Stimulated activated CD4-positive, alpha-beta T cell treated with anti-CD3 and anti-CD28 coated beads, Interleukin-2, amount 100 ng/mL, for 4 hours (primary cell): ENCODE data around the gene BMPER.

Source experiments
- DNase-seq: peaks from one replicate; pipeline ENCODE4 v3.0.0-alpha.2; 2020; ENCODE audit warnings: low read depth

Gene BMPER

DNA sequence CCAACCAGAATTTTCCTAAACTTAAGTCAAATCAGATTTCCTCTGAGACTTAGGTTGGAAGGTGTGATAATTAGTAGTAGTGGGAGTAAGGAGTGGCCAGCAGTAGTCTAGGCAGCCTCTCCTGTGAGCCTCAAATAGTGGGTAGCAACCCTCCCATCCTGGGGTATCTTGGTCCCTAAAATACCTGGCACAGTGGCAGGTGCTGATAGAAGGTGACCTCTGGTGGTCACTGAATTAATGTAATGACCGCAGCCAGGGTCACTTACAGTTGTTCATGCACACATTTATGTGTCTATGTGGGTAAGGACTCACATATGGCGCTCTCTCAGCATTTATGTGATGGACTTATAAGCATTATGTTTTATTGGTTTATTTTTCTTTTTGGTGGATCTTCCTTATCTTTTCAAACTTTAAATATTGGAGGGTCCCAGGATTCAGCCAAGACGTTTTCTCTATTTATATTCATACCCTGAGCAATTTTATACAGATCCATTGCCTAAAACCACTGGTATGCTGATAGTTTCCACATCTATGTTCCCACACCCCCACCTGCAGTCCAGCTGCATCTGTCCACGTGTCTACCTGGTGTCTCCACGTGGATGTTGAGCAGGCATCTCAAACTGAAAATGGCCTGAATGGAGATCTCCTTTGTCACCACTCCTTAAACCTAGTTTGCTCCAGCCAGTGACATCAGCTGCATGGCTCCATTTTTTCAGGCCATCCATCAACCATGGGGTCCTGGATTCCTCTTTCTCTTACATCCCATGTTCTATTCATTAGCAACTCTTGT is 18.3 kb downstream of the BMPER start:
- DNase-seq = no peak

DNA sequence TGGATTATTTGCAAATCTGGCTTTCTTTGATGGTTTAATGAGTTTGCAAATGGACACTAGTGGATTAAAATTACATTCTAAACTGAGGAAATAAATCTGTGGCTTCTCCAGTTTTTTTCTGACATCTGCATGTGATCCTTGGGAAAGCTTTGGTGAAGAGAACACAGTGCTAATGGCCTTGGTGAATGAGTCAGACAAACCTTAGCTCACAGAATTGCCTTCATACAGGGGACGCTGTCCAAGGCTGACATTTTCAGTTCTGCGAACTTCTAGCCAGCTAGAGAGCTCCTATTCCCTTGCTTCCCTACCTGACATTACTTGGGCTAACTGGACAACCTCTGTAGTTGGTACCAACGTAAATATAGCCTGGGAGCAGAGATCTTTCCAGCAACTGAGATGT is 21.2 kb downstream of the BMPER start:
- no peak for DNase-seq

DNA sequence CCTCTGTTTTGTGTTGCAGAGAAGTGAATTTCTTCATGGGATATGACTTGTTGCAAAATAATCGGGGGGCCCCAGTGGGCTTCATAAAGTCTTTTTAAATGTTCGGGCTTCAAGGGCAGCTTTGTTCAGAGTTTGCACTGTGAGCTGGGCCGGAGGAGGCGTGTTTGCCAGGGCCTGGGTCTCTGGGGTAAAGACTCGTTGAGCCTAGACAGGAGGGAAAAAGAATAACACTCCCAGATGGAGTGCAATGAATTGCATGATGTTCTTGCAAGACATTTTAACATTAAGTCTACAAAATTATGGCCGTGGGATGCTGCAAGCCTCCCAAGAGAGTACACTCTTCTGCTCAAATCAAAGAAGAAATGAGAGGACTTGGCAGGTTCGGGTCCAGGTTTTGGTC is 23.6 kb downstream of the BMPER start:
- DNase-seq = no peak

DNA sequence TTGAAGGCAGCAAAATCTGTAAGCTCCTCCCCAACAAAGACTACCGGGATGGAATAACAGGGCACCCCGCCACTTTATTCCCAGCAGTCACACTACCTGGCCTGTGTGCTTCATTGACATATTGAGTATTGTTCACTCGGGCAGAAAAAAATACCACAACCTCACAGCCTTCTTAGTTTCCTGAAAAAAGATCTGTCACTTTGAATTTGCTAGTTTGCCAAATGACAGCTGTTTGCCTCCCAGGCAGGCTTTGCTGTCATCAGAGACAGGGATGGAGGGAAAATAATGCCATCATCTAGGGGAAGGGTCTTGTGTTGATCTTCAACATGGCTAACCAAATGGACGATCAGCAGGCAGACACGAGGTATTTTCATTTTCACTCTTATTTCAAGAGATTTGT is 26.9 kb downstream of the BMPER start:
- no peak for DNase-seq

DNA sequence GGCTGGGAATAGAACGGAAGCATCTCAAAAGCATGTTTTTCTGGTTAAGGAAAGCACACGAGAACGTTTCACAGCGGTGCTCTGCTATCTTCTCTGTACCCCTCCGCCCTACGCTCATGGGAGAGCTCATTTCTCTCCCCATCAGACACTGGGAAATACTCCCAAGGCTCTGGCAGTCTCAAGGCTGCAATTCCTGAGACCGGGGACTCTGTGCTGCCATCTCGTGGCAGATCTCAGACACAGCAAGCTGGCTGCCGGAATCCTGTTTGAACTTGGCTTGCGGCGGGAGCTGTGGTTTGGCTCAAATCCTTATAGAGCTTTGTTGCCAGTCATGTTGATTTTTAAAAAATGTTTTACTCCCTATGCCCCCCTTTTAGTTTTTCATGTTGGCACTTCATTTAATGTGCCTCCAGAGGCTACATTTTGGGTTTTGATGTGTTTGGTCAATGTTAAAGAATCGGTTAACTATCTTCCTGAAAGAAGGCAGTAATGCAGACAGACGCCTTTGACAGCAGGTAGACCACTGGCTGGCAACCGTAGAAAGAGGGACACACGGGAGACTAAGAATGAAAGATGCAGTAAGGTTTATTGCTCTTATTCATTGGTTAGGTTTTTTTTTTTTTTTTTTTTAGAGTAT is 27.6 kb downstream of the BMPER start:
- peak; percentile 28 for DNase-seq

DNA sequence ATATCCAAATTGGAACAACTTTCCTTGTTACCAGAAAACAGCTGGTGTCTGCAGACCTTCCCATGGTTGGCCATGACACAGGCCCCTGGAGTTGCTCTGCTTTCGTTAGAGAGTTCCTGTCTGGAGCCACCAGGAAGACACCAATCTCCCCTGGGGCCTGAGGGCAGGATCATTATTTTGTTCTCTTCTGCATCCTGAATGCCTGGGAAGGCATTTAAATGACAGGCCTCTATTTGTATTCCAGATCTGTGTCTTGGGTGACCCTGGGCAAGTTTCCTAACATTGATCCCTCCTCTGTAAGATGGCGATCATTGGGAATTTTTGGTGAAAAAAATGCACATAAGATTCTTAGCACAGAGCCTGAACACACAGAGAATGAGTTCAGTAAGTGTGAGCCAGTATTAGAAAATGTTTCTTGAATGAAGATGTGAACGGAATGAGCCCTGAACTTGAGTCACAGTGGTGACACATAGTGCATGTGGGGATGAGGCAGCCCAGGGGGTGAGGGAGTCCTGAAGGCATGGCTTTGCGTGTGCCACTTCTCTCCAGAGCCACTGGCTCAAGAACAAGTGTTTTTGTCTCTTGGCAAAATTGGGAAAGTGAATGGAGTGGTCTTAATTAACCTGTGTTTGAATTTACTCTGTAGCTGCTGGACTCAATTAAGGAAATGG is 28.4 kb downstream of the BMPER start:
- DNase-seq = no peak

DNA sequence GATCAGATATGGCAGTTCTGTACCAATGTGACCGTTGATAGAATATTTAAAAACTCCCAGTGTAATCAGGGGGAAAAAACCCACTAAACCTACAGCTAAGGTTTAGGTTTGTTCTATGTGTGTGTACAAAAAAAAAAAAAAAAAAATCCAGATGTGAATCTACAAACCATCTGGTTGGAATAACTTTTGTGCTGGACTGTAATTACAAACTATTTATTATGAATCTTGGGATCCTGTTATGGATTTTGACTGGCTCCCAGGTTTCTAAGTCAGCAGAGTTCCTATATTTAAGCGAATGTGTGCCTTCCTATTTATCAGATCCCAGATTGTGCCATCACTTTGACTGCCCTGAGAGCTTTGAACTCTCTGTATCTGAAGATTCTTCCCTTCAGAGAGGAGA is 29.1 kb downstream of the BMPER start:
- DNase-seq = no peak

DNA sequence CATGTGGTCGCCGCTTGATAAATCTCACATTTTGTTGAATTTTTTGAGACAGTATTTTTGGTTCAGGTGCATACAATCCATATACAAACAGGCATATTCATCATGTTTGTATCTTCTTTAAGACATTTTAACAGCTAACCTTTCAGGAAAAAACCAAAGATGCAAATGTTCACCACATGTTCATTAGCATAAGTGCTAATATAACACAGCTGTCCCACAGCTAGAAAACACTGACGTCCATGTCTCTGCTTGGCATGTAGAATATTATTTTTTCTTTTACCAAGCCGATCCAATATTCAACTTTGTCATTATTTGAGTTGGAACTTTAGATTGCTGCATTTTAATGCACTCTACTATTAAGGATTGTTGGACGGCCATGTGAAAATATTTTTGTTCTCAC is 31.2 kb downstream of the BMPER start:
- DNase-seq = no peak

DNA sequence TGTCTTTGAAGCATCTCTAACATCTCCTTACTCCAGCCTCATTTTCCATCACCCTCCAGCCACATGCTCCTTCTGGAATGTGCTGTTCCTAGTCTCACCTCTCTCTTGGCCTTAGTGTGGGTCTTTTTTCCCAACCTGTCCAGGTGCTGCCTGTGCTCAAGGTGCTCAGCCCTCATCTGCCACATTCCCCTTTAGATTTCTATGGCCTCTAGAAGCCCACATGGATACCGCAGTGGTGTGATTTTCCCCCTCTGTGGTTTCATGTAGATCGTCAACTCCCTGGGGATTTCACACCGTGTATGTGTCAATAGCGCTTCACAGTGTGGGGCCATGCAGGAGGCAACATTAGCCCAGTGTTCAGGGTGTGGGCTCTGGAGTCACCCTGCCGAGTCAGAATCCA is 32.5 kb downstream of the BMPER start:
- DNase-seq = no peak

DNA sequence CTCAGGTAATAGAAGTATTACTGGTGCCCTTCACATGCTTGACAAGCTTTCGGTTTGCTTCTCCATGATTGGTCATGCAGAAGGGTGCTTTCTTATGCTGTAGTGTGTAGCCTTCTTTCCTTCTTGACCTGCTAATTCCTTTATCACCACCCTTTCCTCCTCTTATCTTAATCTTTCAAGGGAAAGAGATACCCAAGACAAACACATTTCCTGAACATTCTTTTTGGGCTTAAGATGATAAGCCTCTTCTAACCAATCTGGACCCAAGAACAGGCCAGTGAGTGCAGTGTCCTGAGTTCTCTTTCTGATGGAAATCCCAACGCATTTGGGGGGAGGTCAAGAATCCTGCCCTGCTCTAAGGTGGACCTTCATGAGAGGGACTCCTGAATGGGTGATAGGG is 33.8 kb downstream of the BMPER start:
- DNase-seq = no peak

DNA sequence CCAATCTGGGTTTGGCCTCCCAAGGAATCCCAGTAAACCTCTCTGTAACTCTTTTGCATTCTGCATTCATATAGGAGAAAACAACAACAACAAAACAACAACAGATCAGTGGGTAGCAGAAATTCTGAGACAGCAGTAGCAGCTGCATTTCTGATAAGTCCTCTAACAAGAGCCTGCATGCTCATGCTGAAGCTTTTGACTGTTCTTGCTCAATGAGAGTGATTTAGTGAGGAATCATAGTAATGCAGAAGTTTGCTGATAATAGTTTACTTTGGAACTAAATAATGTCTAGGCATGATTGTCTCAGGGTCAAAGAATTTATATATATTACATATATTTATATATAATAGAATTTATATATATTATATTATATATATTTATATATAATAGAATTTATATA is 35.2 kb downstream of the BMPER start:
- DNase-seq = no peak

DNA sequence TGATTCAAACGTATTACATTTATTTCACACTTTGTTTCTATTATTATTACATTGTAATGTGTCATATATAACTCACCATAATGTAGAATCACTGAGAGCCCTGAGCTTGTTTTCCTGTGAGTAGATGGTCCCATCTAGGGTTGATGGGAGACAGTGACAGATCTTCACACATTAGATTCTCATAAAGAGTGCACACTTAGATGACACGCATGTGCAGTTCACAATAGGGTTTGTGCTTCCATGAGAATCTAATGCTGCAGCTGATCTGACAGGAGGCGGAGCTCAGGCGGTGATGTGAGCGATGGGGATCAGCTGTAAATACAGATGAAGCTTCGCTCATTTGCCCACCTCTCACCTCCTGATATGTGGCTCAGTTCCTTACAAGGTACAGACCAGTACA is 36.1 kb downstream of the BMPER start:
- DNase-seq = no peak

DNA sequence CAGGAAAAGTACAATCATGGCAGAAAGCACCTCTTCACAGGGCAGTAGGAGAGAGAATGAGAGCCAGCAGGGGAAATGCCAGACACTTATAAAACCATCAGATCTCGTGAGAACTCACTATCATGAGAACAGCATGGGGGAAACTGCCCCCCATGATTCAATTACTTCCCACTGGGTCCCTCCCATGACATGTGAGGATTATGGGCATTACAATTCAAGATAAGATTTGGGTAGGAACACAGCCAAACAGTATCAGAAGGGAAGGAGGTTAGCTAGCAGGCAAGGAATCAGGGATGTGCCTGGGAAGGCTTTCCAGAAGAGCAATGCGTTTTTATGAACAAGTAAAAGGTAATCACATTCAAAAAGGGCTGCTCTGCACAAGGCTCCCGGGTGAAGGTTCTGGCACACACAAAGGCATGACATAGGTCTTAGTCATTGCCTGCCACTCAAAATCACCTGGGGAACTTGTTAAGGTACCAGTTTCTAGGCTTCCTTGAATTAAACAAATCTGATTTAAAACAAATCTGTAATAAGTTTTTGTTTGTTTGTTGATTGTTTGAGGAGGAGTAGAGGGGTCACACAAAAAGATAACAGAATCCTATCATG is 40.9 kb downstream of the BMPER start:
- DNase-seq = no peak

DNA sequence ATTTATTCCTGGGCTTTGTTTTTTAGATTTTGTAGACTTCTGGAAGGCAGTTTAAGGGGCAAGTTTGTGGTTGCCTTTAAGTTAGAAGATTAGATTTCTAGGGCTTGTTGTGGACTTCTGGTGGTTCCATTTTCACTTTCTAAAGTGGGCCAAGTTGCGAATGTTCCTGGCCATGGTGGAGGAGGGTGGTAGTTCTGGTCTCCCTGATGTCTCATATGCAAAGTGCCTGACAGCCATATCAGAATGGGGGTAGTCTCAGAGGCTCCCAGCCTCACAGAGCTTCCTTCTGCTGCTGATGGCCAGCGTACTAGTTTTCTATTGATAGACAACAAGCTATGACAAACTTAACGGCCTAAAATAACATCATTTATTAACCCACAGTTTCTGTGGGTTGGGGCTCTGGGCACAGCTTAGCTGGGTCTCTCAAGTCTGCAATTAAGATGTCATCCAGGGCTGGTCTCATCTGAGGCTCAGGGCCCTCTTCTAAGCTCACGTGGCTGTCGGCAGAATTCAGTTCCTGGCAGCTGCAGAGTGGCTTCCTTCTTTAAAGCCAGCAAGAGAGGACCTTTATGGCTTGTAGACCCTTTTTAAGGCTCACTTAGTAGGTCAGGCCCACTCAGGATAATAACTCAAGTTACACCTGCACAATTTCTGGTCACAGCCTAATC is 44.8 kb downstream of the BMPER start:
- DNase-seq = no peak

DNA sequence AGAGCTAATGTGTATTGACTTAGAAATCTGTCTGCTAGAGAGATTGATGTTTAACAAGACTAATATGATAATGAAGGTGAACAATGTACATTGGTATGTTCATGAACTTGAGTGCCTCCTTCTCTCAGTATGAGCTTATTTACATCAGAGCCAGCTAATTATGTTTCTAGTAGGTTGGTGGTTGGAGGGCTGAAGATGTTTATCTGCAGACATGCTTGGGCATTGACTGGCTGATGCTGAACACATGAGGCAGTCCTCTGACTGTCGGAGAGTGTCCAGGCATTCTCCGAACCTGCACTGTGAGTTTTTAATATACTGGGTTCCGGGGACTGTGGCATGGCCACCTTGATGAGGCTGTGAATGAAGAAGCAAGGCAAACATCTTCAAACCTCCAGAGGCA is 47.5 kb downstream of the BMPER start:
- no peak for DNase-seq

DNA sequence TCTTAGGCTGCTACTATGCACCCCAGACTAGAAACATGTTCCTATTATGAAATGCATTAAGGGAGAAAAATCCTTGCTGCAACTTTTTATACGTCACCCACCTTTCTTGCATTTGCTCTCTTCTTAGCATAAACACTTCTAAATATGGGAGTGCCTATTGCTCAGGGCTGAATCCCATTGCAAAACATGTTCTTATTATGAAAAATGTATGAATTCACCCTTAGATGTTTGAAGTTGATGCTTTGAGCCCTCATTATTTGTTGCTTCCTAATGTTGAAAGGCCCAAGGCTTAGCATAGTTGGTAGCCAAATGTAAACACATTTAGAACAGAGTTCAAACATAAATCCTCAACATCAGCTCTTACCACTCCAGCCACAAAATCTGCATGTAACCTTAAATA is 52.8 kb downstream of the BMPER start:
- no peak for DNase-seq

DNA sequence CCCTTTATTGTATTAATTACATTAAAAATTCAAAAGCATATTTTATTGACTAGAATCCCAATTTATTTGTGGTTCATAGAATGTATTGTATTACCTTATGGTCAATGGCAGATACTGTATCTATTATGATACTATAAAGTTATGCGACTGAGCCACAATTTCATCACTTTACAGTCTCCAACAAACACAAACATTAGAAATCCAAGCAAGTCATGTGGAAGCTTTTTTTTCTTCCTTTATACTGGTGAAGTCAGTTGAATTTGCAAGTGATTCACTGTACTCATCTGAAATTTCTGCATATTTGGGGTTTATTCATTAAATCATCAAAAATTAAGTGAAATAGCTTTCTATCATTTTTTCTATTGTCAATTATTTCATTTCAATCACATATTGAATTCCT is 54.3 kb downstream of the BMPER start:
- no peak for DNase-seq

DNA sequence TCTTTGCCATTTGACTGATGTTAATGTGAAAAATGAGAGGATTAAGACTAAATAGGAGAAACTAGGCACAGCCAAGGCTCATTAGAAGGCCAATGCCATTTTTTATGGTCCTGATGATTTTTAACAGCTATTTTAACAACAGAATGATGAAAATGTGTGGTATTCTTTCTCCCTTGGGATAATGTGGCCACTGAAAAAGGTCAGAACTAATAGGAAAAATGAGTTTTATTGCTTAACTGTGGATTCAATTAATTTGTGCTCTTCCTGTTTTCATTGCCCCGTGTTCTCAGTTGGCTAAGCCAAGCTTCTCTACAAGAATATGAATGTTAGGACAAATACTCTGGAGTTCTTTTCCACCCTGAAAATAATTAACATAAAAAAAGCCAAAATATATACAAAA is 56.6 kb downstream of the BMPER start:
- no peak for DNase-seq

DNA sequence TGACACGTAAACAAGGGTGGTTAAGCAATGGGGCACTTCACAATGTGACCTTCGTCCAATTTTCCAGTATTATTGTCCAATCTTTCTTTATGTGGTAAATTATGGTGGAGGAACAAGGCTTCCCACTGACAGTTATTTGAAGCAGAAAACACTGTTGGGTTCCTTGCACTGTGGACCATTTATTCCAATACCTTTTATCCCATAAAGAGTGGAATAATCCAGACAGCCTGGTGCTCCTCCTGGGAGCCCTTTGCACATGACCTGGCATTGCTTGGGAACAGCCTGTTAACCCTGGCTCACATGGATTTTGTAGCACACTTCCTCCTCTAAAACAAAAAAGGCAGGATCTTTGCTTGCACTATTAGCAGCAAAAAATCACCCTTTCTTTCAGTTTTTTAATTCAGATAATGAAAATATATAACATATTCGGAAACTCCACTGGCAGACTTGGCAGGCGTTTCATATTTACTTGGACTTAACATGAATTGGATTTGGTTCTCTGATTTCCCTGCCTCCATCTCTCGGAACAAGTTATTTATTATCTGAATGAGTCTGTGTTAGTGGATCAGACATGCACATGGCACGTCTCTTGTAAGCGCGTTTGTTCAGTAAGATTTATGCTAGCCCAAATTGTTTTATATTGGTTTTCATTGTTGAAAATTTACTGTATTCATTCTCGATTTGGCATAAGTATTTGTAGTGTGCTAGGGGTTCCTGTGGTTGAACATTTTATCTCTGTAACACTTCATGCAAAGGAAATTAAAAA is 59.3 kb downstream of the BMPER start:
- no peak for DNase-seq

DNA sequence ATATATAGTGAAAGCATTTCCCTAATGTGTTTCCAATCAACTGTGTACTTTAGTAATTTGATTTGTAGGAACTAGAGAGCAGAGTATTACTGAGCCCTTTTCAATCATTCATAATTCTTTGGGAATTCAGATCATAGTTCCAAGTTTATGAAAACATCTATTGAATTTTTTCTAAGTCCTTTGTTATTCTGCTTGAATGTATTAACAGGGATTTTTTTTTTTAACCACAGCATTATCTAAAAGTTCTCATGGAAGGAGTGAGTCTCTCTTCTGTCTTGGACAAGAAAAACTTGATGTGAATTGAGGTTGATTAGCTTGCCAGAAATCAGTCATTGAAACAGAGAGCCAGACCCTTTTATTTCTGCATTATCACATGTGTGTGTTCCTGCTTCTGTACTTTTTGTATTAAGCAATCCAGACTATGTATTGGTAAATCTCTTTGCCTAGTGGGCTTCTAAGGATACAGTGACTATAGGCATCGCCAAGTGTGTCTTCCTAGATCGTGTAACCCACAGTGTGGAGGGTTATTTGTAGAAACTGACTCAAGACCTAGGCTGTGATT is 59.9 kb downstream of the BMPER start:
- DNase-seq = no peak

DNA sequence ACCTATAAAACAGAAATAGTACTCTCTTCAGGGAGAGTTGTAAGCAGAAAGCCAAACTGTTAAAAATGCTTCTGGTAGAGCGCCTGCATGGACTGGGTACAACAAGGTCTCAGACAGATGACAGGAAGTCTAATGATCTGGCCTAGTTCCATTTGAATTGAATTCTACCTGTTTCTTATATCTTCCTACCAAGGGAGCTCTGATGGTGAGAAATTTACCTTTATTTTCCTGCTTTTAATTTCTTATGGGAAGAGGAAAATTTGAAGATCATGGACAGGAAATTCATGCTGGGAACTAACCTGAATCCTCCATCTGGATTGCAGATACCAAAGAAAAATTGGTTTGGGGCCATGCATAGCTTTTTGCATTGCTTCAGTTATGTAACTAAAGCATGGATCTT is 63.3 kb downstream of the BMPER start:
- DNase-seq = no peak
